WTC11 (cell line): ENCODE data around the gene ISG15. TPM values are rescaled to one million over a fixed set of nuclear protein-coding genes. Genes with fewer than 3 reads are reported as not detected.

Experiments
- ATAC-seq: fragments of 200-7000 bp; cut with Tn5 transposase; 2 replicates; pipeline ENCODE4 v1.10.0; 2021; ENCODE audit warnings: mild to moderate bottlenecking, moderate library complexity
- CTCF ChIA-PET: fragments of 300-600 bp; sonication (Branson Sonifier 250); formaldehyde crosslinking; loops from one replicate; lab custom pipeline; 2021; ENCODE audit warnings: antibody characterized with exemption; lab: Charles Lee
- POLR2A ChIA-PET: fragments of 350-600 bp; sonication (Branson Sonifier 250); formaldehyde crosslinking; loops from one replicate; lab custom pipeline; 2021; ENCODE audit warnings: antibody characterized with exemption; lab: Charles Lee
- DNase-seq: peaks from one replicate; pipeline ENCODE4 v3.0.0; 2021; ENCODE audit warnings: low spot score
- H3K27ac Mint-ChIP-seq: 2 replicates; pipeline ENCODE4 v1.8.0; 2021; ENCODE audit warnings: mixed read lengths
- H3K27me3 Mint-ChIP-seq: 2 replicates; pipeline ENCODE4 v1.8.0; 2021; ENCODE audit warnings: low read depth, mild to moderate bottlenecking, moderate library complexity, mixed read lengths
- H3K36me3 Mint-ChIP-seq: 2 replicates; pipeline ENCODE4 v1.8.0; 2021; ENCODE audit warnings: mixed read lengths
- H3K4me1 Mint-ChIP-seq: 2 replicates; pipeline ENCODE4 v1.8.0; 2022; ENCODE audit warnings: mixed read lengths
- H3K4me3 Mint-ChIP-seq: 2 replicates; pipeline ENCODE4 v1.8.0; 2021; ENCODE audit warnings: mild to moderate bottlenecking, moderate library complexity, mixed read lengths
- H3K9me3 Mint-ChIP-seq: 2 replicates; pipeline ENCODE4 v1.8.0; 2021; ENCODE audit warnings: mixed read lengths
- ATF1 ChIP-seq: sonication (generic); formaldehyde crosslinking; IDR thresholded peaks from 2 replicates; pipeline ENCODE4 v1.8.1; 2023; ENCODE audit warnings: mild to moderate bottlenecking, moderate library complexity, missing genetic modification reagents
- ELF4 ChIP-seq: sonication (generic); formaldehyde crosslinking; IDR thresholded peaks from 2 replicates; pipeline ENCODE4 v1.8.1; 2022; ENCODE audit warnings: low read depth, mild to moderate bottlenecking, moderate library complexity, missing genetic modification reagents
- FOXJ3 ChIP-seq: sonication (generic); formaldehyde crosslinking; IDR thresholded peaks from 2 replicates; pipeline ENCODE4 v1.9.0; 2021; ENCODE audit warnings: missing genetic modification reagents, mild to moderate bottlenecking, borderline replicate concordance
- FOXK1 ChIP-seq: sonication (generic); formaldehyde crosslinking; IDR thresholded peaks from 2 replicates; pipeline ENCODE4 v1.8.0; 2022; ENCODE audit warnings: mild to moderate bottlenecking, moderate library complexity, missing genetic modification reagents
- FOXP1 ChIP-seq: sonication (generic); formaldehyde crosslinking; IDR thresholded peaks from 2 replicates; pipeline ENCODE4 v1.8.0; 2022; ENCODE audit warnings: missing genetic modification reagents, mild to moderate bottlenecking, moderate library complexity, borderline replicate concordance
- GABPB1 ChIP-seq: sonication (generic); formaldehyde crosslinking; IDR thresholded peaks from 2 replicates; pipeline ENCODE4 v1.8.1; 2023; ENCODE audit warnings: mild to moderate bottlenecking, missing genetic modification reagents
- GRHL2 ChIP-seq: fragments of 250-450 bp; sonication (Bioruptor Pico); IDR thresholded peaks from 2 replicates; pipeline ENCODE4 v1.8.0; 2022; ENCODE audit warnings: mild to moderate bottlenecking, moderate library complexity; ENCODE audit not compliant: insufficient replicate concordance, severe bottlenecking
- HMGA2 ChIP-seq: fragments of 250-450 bp; sonication (Bioruptor Pico); IDR thresholded peaks from 2 replicates; pipeline ENCODE4 v1.4.0; 2021; ENCODE audit warnings: mild to moderate bottlenecking, moderate library complexity
- NFATC4 ChIP-seq: fragments of 250-450 bp; sonication (Bioruptor Pico); IDR thresholded peaks from 2 replicates; pipeline ENCODE4 v1.9.0; 2021; ENCODE audit warnings: mild to moderate bottlenecking
- RORB ChIP-seq: fragments of 250-450 bp; sonication (Bioruptor Pico); IDR thresholded peaks from 2 replicates; pipeline ENCODE4 v1.9.0; 2021; ENCODE audit warnings: mild to moderate bottlenecking
- SMAD4 ChIP-seq: sonication (generic); formaldehyde crosslinking; IDR thresholded peaks from 2 replicates; pipeline ENCODE4 v1.8.0; 2022; ENCODE audit warnings: mild to moderate bottlenecking, missing genetic modification reagents
- ZBTB21 ChIP-seq: sonication (generic); formaldehyde crosslinking; IDR thresholded peaks from 2 replicates; pipeline ENCODE4 v1.8.1; 2023; ENCODE audit warnings: mild to moderate bottlenecking, missing genetic modification reagents, borderline replicate concordance
- ZNF121 ChIP-seq: sonication (generic); formaldehyde crosslinking; IDR thresholded peaks from 2 replicates; pipeline ENCODE4 v1.8.0; 2023; ENCODE audit warnings: missing genetic modification reagents
- ZNF423 ChIP-seq: fragments of 250-450 bp; sonication (Bioruptor Pico); IDR thresholded peaks from 2 replicates; pipeline ENCODE4 v2.1.2; 2022; ENCODE audit warnings: mild to moderate bottlenecking, moderate library complexity
- ZNF671 ChIP-seq: fragments of 250-450 bp; sonication (Bioruptor Pico); IDR thresholded peaks from 2 replicates; pipeline ENCODE4 v1.8.0; 2021; ENCODE audit warnings: mild to moderate bottlenecking
- total RNA-seq: library from RNA; stranded (reverse); gene quantifications from 3 replicates; pipeline ENCODE4 v1.2.3, GENCODE V29; 2021
- TF ChIP-seq, protein P1 (sequence below): fragments of 250-450 bp; sonication (Bioruptor Pico); IDR thresholded peaks from 2 replicates; pipeline ENCODE4 v2.1.2; 2022; ENCODE audit warnings: mild to moderate bottlenecking, moderate library complexity
- TF ChIP-seq, protein P2 (sequence below): sonication (generic); formaldehyde crosslinking; conservative IDR thresholded peaks from 2 replicates; pipeline ENCODE4 v1.8.1; 2022; ENCODE audit warnings: mild to moderate bottlenecking, missing genetic modification reagents
- TF ChIP-seq, protein P3 (sequence below): sonication (generic); formaldehyde crosslinking; IDR thresholded peaks from 2 replicates; pipeline ENCODE4 v1.8.1; 2022; ENCODE audit warnings: low read depth, missing genetic modification reagents, borderline replicate concordance
- TF ChIP-seq, protein P4 (sequence below): fragments of 200-600 bp; IDR thresholded peaks from 2 replicates; pipeline ENCODE4 v1.8.0; 2022; ENCODE audit warnings: antibody characterized with exemption
- TF ChIP-seq, protein P5 (sequence below): sonication (generic); formaldehyde crosslinking; IDR thresholded peaks from 2 replicates; pipeline ENCODE4 v1.8.1; 2023; ENCODE audit warnings: mild to moderate bottlenecking, missing genetic modification reagents
- TF ChIP-seq, protein P6 (sequence below): sonication (generic); formaldehyde crosslinking; IDR thresholded peaks from 2 replicates; pipeline ENCODE4 v1.8.1; 2022; ENCODE audit warnings: mild to moderate bottlenecking, moderate library complexity, missing genetic modification reagents

ISG15 gene
- total RNA-seq, 1 experiment from 2014 or later = 29.5 TPM

DNA sequence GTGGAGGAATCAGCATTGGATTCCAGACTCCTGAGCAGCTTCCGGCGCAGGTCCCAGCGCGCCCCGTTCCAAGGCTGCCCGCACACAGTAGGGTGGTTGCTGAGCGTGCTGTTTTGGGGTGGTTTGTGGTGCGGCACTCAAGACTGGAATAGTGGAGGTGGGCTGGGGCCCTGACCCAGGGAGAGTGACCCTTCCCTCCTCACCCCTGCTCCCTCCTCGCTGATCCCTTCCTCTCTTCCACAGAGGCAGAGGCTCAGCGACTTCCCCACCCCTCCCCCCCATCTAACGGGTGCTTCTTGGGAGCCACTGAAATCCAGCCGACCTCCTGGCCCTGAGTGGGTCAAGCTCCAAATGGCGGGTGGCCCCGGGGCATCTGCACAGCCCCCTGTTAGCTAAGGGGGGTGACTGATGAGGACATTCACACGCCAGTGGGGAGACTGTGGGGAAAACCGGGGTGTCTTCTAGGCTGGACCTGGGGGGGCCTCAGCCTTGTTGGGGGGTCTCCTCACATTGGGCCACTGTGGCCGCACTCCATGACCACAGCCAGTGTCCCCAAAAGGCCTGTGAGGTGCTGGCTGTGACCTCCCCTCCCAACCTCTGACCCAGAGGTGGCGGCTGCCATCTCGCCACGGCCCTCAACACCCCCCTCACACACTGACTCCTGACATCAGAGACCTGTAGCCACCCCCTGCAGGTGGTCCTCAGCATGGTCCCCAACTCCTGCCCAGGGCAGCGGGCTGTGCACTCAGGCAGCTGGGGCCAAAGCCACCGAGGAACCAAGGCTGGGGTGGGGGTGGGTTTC is 9.5 kb upstream of the ISG15 start (continued):
- TF ChIP-seq GRHL2 (CRISPR knock-in tag) (no peak), HMGA2 (CRISPR knock-in tag) (no peak)

DNA sequence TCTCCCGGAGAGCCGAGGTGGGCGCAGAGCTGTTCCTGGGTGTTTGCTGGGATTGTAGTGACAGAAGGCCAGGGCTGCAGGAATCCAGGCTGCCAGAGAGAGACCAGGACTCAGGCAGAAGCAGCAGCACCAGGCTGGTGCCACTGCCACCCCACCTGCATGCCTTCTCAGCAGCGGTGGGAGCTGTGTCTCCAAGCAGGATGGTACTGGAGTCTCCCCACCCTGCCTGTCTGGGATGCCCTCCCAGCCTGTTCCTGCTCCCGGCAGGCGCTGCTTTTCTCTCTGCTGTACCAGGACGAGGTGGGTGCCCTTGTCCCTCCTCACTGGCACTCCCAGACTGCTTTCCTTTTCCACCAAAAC is 8.9 kb upstream of the ISG15 start:
- Mint-ChIP-seq H3K27me3 (peaks cover 79% of the 10 kb centered on the region), H3K36me3 (no peaks in the 10 kb centered on the region), H3K9me3 (no peaks in the 10 kb centered on the region), H3K4me3 (no peak overlapping the region), H3K27ac (no peak overlapping the region), H3K4me1 (peaks cover 14% of the 10 kb centered on the region)
- ATAC-seq = no peak
- CTCF ChIA-PET = interaction anchor here (1.0 to 3.1 kb wide), 6 partner anchors 9 to 60 kb away, joined by 3 to 8 read pairs (median 4); partner anchors contain the start of gene ISG15
- DNase-seq = no peak
- TF ChIP-seq, protein P1, sequence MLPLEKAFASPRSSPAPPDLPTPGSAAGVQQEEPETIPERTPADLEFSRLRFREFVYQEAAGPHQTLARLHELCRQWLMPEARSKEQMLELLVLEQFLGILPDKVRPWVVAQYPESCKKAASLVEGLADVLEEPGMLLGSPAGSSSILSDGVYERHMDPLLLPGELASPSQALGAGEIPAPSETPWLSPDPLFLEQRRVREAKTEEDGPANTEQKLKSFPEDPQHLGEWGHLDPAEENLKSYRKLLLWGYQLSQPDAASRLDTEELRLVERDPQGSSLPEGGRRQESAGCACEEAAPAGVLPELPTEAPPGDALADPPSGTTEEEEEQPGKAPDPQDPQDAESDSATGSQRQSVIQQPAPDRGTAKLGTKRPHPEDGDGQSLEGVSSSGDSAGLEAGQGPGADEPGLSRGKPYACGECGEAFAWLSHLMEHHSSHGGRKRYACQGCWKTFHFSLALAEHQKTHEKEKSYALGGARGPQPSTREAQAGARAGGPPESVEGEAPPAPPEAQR = no peak
- POLR2A ChIA-PET = no interaction called here

DNA sequence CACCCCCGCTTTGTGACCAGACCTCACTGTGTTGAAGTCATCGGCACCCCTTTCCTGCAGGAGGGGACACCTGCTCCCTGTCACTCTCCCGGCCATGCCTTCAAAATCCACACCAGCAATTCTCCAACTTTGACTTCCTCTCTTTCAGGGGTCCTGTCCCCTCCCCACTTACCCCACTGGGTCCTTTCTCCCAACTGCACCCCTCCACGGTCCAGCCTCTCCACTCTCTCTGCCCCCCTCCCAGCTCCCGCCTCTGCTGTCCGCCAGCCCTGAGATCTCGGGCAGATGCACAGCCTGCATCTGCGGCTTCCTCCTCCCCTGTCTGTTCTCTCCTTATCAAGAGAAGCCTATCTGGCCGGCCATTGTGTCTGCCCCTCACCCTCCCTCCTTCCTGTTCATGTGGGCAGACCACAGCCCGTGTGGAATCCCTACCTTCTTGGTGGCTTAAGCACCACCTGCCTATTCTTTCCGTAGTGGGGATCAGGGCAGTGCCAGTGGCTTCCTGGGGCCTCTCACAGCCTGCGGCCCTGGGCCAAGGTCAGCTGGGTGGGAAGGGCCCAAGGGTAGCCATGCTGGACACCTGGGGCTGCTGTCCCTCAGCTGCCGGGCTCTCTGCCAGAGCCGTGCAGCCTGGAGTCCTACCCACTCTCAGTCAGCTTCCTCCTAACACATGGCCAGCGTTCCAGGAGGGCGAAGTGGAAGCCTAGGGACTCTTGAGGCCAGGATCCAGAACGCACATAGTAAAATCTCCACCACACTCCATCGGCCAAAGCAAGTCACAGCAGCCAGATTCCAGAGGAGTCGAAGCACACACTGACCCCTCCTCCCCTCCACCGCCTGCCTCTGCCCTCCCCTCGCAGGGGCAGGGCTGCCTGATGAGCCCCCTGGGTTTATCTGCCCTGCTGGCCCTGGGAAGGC is 8.3 kb upstream of the ISG15 start:
- peaks cover 14% of the 10 kb centered on the region for H3K4me1 Mint-ChIP-seq
- no peak overlapping the region; the same call in 1 of the 2 replicates for H3K27ac Mint-ChIP-seq
- POLR2A ChIA-PET = no interaction called here
- peaks cover 82% of the 10 kb centered on the region for H3K27me3 Mint-ChIP-seq
- TF ChIP-seq GABPB1 (0 out of 2 replicates have a peak, but pooled peaks have one; percentile 16), FOXJ3 (CRISPR knock-in tag) (no peak), ATF1 (CRISPR knock-in tag) (no peak)
- TF ChIP-seq, protein P2, sequence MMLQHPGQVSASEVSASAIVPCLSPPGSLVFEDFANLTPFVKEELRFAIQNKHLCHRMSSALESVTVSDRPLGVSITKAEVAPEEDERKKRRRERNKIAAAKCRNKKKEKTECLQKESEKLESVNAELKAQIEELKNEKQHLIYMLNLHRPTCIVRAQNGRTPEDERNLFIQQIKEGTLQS (CRISPR knock-in tag) = no peak
- DNase-seq (no peak), ATAC-seq (peak; percentile 41)
- H3K9me3 Mint-ChIP-seq = no peaks in the 10 kb centered on the region
- no peak overlapping the region for H3K4me3 Mint-ChIP-seq
- no peaks in the 10 kb centered on the region for H3K36me3 Mint-ChIP-seq
- CTCF ChIA-PET = interaction anchor here (1.0 to 3.1 kb wide), 6 partner anchors 9 to 59 kb away, joined by 3 to 8 read pairs (median 4); partner anchors contain the start of gene ISG15

DNA sequence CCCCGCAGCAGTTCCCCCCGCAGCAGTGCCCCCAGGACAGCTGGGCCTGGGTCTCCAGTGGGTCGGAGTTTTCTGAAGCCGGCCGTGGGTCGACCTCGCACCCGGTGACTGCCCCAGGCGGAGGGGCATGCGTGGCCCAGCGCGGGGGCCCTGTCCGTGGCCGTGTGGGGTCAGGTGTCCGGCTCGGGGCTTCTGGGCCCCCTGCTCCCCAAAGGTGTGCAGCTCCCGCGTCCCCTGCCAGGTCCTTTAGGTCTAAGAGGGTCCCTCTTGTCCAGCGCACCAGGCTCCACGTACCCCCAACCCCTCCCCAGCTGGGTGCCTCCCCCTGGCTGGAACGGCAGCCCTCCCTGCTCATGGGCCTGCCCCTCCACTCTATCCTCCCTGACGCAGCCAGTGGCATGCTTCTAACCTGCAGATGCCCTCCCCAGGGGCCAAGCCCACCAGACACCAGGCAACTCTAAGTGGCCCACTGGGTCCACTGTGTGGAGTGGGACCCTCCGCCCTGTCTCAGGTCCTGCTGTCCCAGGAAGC is 7.5 kb upstream of the ISG15 start:
- no peak for ATAC-seq
- TF ChIP-seq, protein P3, sequence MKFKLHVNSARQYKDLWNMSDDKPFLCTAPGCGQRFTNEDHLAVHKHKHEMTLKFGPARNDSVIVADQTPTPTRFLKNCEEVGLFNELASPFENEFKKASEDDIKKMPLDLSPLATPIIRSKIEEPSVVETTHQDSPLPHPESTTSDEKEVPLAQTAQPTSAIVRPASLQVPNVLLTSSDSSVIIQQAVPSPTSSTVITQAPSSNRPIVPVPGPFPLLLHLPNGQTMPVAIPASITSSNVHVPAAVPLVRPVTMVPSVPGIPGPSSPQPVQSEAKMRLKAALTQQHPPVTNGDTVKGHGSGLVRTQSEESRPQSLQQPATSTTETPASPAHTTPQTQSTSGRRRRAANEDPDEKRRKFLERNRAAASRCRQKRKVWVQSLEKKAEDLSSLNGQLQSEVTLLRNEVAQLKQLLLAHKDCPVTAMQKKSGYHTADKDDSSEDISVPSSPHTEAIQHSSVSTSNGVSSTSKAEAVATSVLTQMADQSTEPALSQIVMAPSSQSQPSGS (CRISPR knock-in tag) = no peak
- TF ChIP-seq, protein P4, sequence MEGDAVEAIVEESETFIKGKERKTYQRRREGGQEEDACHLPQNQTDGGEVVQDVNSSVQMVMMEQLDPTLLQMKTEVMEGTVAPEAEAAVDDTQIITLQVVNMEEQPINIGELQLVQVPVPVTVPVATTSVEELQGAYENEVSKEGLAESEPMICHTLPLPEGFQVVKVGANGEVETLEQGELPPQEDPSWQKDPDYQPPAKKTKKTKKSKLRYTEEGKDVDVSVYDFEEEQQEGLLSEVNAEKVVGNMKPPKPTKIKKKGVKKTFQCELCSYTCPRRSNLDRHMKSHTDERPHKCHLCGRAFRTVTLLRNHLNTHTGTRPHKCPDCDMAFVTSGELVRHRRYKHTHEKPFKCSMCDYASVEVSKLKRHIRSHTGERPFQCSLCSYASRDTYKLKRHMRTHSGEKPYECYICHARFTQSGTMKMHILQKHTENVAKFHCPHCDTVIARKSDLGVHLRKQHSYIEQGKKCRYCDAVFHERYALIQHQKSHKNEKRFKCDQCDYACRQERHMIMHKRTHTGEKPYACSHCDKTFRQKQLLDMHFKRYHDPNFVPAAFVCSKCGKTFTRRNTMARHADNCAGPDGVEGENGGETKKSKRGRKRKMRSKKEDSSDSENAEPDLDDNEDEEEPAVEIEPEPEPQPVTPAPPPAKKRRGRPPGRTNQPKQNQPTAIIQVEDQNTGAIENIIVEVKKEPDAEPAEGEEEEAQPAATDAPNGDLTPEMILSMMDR = no peak
- no peak for TF ChIP-seq ZBTB21 (CRISPR knock-in tag)
- TF ChIP-seq, protein P5, sequence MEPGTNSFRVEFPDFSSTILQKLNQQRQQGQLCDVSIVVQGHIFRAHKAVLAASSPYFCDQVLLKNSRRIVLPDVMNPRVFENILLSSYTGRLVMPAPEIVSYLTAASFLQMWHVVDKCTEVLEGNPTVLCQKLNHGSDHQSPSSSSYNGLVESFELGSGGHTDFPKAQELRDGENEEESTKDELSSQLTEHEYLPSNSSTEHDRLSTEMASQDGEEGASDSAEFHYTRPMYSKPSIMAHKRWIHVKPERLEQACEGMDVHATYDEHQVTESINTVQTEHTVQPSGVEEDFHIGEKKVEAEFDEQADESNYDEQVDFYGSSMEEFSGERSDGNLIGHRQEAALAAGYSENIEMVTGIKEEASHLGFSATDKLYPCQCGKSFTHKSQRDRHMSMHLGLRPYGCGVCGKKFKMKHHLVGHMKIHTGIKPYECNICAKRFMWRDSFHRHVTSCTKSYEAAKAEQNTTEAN (CRISPR knock-in tag) = no peak
- TF ChIP-seq, protein P6, sequence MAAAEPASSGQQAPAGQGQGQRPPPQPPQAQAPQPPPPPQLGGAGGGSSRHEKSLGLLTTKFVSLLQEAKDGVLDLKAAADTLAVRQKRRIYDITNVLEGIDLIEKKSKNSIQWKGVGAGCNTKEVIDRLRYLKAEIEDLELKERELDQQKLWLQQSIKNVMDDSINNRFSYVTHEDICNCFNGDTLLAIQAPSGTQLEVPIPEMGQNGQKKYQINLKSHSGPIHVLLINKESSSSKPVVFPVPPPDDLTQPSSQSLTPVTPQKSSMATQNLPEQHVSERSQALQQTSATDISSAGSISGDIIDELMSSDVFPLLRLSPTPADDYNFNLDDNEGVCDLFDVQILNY (CRISPR knock-in tag) = no peak
- no peak for TF ChIP-seq SMAD4 (CRISPR knock-in tag)
- no peak for TF ChIP-seq FOXK1 (CRISPR knock-in tag)
- no peak for TF ChIP-seq ZNF121 (CRISPR knock-in tag)
- TF ChIP-seq ELF4 = no peak
- no peak for TF ChIP-seq NFATC4
- no peak for TF ChIP-seq FOXP1
- no peak for TF ChIP-seq ZNF671 (CRISPR knock-in tag)
- TF ChIP-seq ZNF423 = no peak
- TF ChIP-seq RORB = no peak
- Mint-ChIP-seq H3K9me3 (no peaks in the 10 kb centered on the region), H3K36me3 (no peaks in the 10 kb centered on the region), H3K4me1 (peaks cover 14% of the 10 kb centered on the region), H3K27me3 (peaks cover 77% of the 10 kb centered on the region), H3K4me3 (no peak overlapping the region), H3K27ac (no peak overlapping the region)
- DNase-seq = no peak
- POLR2A ChIA-PET = no interaction called here
- CTCF ChIA-PET = interaction anchor here (1.3 to 3.1 kb wide), 3 partner anchors 8 to 29 kb away, joined by 3 to 8 read pairs (median 4); partner anchors contain the start of gene ISG15
